Stomach smooth muscle (tissue), 2 donors: ENCODE measurements around the gene SMYD4.
"Not testable (repeated sequence)": the region's sequence is repeated elsewhere in the genome, so short reads cannot be mapped to it uniquely, and the experiment has no call there.

Experiments used
- H3K27ac ChIP-seq: one replicate; pipeline ENCODE4 v1.7.0; 2013; ENCODE audit warnings: mild to moderate bottlenecking, low read length, inconsistent platforms
- H3K27me3 ChIP-seq, 2 donors: one replicate each; pipeline ENCODE4 v1.7.0; 2013; ENCODE audit warnings: low read length in 2 of 2; ENCODE audit not compliant: insufficient read depth in 2 of 2, control insufficient read depth in 1 of 2
- H3K36me3 ChIP-seq, 2 donors: one replicate each; pipeline ENCODE4 v1.7.0; 2013; ENCODE audit warnings: low read length in 2 of 2; ENCODE audit not compliant: control insufficient read depth in 2 of 2, insufficient read depth in 2 of 2
- H3K4me1 ChIP-seq: one replicate; pipeline ENCODE4 v1.7.0; 2013; ENCODE audit warnings: low read length; ENCODE audit not compliant: control insufficient read depth, insufficient read depth
- H3K4me3 ChIP-seq, 2 donors: one replicate each; pipeline ENCODE4 v1.7.0; 2013; ENCODE audit warnings: low read length in 2 of 2
- H3K9ac ChIP-seq, 2 donors: one replicate each; pipeline ENCODE4 v1.7.0; 2013; ENCODE audit warnings: low read length in 2 of 2, mild to moderate bottlenecking in 1 of 2
- H3K9me3 ChIP-seq, 2 donors: one replicate each; pipeline ENCODE4 v1.7.0; 2013; ENCODE audit warnings: low read length in 2 of 2; ENCODE audit not compliant: control insufficient read depth in 2 of 2
- donor health status: healthy.
- donor health status: Pancreatic carcinoma.

SMYD4 gene

GRCh38 chr17:1783834-1784611, 45.7 kb downstream of the SMYD4 start:
- Histone ChIP-seq H3K9ac (peak overlapping the region; percentile 47 to 69), H3K4me3 (peak overlapping the region in 1 of 2 donors; percentile 49)

GRCh38 chr17:1783271-1783670, 46.4 kb downstream of the SMYD4 start:
- Histone ChIP-seq H3K4me1 (peaks cover 32% of the 10 kb centered on the region), H3K9me3 (no peaks in the 10 kb centered on the region), H3K36me3 (peaks cover 11 to 13% of the 10 kb centered on the region in 2 donors), H3K4me3 (peak overlapping the region in 1 of 2 donors; percentile 49), H3K27me3 (no peaks in the 10 kb centered on the region), H3K27ac (peak overlapping the region; percentile 95), H3K9ac (peak overlapping the region; percentile 47 to 69)

More at GRCh38 chr17:1783834-1784611, 45.7 kb downstream of the SMYD4 start:
- Histone ChIP-seq H3K4me1 (peaks cover 30% of the 10 kb centered on the region), H3K36me3 (peaks cover 8 to 12% of the 10 kb centered on the region in 2 donors), H3K9me3 (no peaks in the 10 kb centered on the region), H3K27me3 (no peaks in the 10 kb centered on the region), H3K27ac (peak overlapping the region; percentile 95)

- Histone ChIP-seq H3K27me3 (no peaks in the 10 kb centered on the region), H3K9ac (no peak overlapping the region), H3K27ac (peak overlapping the region; percentile 95), H3K4me1 (peaks cover 26% of the 10 kb centered on the region), H3K36me3 (peaks cover 12 to 14% of the 10 kb centered on the region in 2 donors), H3K4me3 (peak overlapping the region in 1 of 2 donors; percentile 29), H3K9me3 (no peaks in the 10 kb centered on the region)
These were observed 47.5 kb downstream of the SMYD4 start for GRCh38 chr17:1782171-1782567.

- Histone ChIP-seq H3K36me3 (peaks cover 18 to 19% of the 10 kb centered on the region in 2 donors), H3K27me3 (no peaks in the 10 kb centered on the region), H3K4me1 (peaks cover 18% of the 10 kb centered on the region), H3K4me3 (no peak overlapping the region), H3K9ac (no peak overlapping the region), H3K9me3 (no peaks in the 10 kb centered on the region), H3K27ac (peak overlapping the region; percentile 53)
These were observed 50.1 kb downstream of the SMYD4 start for GRCh38 chr17:1779571-1780131.

GRCh38 chr17:1776857-1777256, 52.8 kb downstream of the SMYD4 start:
- peaks cover 15 to 18% of the 10 kb centered on the region in 2 donors for H3K36me3 ChIP-seq
- H3K27ac ChIP-seq: no peak overlapping the region
- H3K27me3 ChIP-seq: no peaks in the 10 kb centered on the region
- H3K4me3 ChIP-seq: no peak overlapping the region
- H3K4me1 ChIP-seq: peaks cover 11% of the 10 kb centered on the region
- no peak overlapping the region for H3K9ac ChIP-seq
- H3K9me3 ChIP-seq: no peaks in the 10 kb centered on the region

GRCh38 chr17:1776328-1776727, 53.4 kb downstream of the SMYD4 start:
- H3K9ac ChIP-seq: no peak overlapping the region
- peaks cover 11% of the 10 kb centered on the region for H3K4me1 ChIP-seq
- H3K36me3 ChIP-seq: peaks cover 14 to 16% of the 10 kb centered on the region in 2 donors
- H3K27ac ChIP-seq: no peak overlapping the region
- H3K9me3 ChIP-seq: no peaks in the 10 kb centered on the region
- H3K4me3 ChIP-seq: no peak overlapping the region
- H3K27me3 ChIP-seq: no peaks in the 10 kb centered on the region

- Histone ChIP-seq H3K4me3 (no peak overlapping the region), H3K27ac (no peak overlapping the region), H3K36me3 (peaks cover 12 to 13% of the 10 kb centered on the region in 2 donors), H3K9me3 (no peaks in the 10 kb centered on the region), H3K27me3 (no peaks in the 10 kb centered on the region), H3K4me1 (peaks cover 7% of the 10 kb centered on the region), H3K9ac (no peak overlapping the region)
These were observed 55.1 kb downstream of the SMYD4 start for GRCh38 chr17:1774390-1775176.

GRCh38 chr17:1773696-1774181, 56.0 kb downstream of the SMYD4 start:
- Histone ChIP-seq H3K36me3 (peaks cover 12 to 13% of the 10 kb centered on the region in 2 donors), H3K27ac (no peak overlapping the region), H3K4me1 (peaks cover 7% of the 10 kb centered on the region), H3K9ac (no peak overlapping the region), H3K9me3 (no peaks in the 10 kb centered on the region), H3K27me3 (no peaks in the 10 kb centered on the region), H3K4me3 (no peak overlapping the region)

- H3K27ac ChIP-seq, H3K27me3 ChIP-seq, H3K4me1 ChIP-seq, H3K9ac ChIP-seq, H3K9me3 ChIP-seq, H3K4me3 ChIP-seq: not testable (repeated sequence)
- H3K36me3 ChIP-seq: peaks cover 8 to 10% of the 10 kb centered on the region in 2 donors
These were observed 56.6 kb downstream of the SMYD4 start for GRCh38 chr17:1773000-1773695.

- Histone ChIP-seq H3K9ac (no peak overlapping the region), H3K9me3 (no peaks in the 10 kb centered on the region), H3K27me3 (peaks cover 7% of the 10 kb centered on the region in 2 donors), H3K4me3 (no peak overlapping the region), H3K36me3 (no peaks in the 10 kb centered on the region), H3K4me1 (peaks cover 17% of the 10 kb centered on the region), H3K27ac (no peak overlapping the region)
These were observed 59.8 kb downstream of the SMYD4 start for GRCh38 chr17:1769822-1770477.
